Jurkat, Clone E6-1 (cell line): Measurements from ENCODE around the gene PRPF38A.

Source experiments
- DNase-seq: peaks from one replicate; pipeline ENCODE4 v3.0.0-alpha.2; 2011; ENCODE audit warnings: low read depth, low spot score
- H3K4me3 ChIP-seq: 2 replicates; pipeline ENCODE4 v1.5.1; 2011; ENCODE audit warnings: mild to moderate bottlenecking, low read length, control low read depth, moderate library complexity

The PRPF38A gene

DNA sequence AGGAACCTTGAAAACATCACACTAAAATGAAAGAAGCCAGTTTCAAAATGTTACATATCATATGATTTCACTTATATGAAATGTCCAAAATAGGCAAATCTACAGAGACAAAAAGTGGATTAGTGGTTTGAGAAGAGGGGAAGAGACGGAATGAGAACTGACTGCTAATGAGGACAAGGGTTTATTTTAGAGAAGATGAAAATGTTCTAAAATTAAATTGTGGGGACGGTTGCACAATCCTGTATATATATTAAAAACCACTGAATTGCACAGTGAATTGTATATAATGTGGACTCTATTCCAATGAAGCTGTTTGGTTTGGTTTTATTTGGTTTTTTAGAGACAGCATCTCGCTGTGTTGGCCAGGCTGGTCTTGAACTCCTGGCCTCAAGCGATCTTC, 35.6 kb downstream of the PRPF38A start:
- DNase-seq, result no peak
- no peak overlapping the region for H3K4me3 ChIP-seq

DNA sequence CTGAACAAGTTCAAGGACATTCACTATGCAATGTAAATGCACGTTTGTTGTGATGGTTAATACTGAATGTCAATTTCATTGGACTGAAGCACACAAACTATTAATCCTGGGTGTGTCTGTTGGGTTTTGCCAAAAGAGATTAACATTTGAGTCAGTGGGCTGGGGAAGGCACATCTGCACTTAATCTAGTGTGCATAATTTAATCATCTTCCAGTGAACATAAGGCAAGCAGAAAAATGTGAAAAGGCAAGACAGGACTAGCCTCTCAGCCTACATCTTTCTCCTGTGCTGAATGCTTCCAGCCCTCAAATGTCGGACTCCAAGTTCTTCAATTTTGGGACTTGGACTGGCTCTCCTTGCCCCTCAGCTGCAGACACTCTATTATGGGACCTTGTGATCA, 40.1 kb downstream of the PRPF38A start:
- no peak overlapping the region for H3K4me3 ChIP-seq
- DNase-seq, result no peak

GRCh38 chr1:52454127-52454526, 49.7 kb downstream of the PRPF38A start:
- H3K4me3 ChIP-seq, result no peak overlapping the region
- no peak for DNase-seq

- no peak overlapping the region for H3K4me3 ChIP-seq
- no peak for DNase-seq
These were observed 50.4 kb downstream of the PRPF38A start for GRCh38 chr1:52454779-52455178.

DNA sequence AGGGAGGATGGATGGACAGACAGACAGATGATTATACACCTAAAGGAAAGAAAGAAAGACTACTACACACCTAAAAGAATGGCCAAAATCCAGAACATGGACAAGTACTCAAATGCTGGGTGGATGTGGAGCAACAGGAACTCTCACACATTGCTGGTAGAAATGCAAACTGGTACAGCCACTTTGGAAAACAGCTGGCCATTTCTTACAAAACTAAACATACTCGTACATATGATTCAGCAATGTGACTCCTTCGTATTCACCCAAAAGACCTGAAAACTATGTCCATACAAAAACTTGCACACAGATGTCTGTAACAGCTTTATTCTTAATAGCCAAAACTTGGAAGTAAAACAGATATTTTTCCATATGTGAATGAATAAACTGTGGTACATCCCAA, 51.3 kb downstream of the PRPF38A start:
- no peak overlapping the region for H3K4me3 ChIP-seq
- DNase-seq, result no peak

DNA sequence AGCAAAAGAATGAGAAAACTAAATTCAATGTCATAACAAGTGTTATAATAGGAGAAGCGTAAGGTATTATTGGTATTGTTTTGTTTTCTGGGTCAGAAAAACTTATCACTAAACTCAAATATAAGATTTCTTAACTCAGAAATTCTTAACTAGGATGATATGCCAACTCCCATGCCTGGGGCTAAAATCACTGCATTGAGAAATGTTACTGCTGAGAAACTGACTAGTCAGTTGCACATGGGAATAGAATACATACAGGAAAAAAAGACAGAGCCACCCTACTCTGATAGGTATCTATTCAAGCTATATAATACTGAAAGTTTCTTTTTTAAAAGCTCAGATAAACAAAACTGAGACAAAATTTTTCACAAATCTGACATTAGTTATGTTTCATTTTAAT, 56.3 kb downstream of the PRPF38A start:
- H3K4me3 ChIP-seq, result no peak overlapping the region
- no peak for DNase-seq

GRCh38 chr1:52461821-52462220, 57.4 kb downstream of the PRPF38A start:
- no peak for DNase-seq
- no peak overlapping the region for H3K4me3 ChIP-seq

- DNase-seq, result no peak
- no peak overlapping the region for H3K4me3 ChIP-seq
These were observed 59.5 kb downstream of the PRPF38A start for GRCh38 chr1:52463891-52464290.

DNA sequence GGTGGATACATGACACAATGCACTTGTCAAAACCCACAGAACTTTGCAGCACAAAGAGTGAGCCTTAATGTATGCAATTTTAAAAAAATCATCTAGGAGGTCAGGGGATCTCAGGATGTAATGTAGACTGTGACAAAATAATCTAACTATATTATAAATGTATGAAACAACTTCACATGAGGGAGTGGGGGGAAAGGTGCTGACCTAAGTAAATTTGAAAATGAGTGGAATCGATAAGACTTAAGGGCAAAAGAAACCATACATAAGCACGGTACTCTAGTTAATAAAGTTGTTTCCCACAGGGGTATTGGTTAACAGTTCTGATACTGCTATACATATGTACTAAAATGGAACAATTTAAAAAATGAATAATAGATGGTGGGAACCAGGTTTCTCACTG, 64.7 kb downstream of the PRPF38A start:
- DNase-seq, result no peak

More for the DNA sequence above, 64.7 kb downstream of the PRPF38A start:
- no peak overlapping the region for H3K4me3 ChIP-seq
